GM23338 (cell line): ENCODE results near the gene FBXW8. TPM values are rescaled to one million over a fixed set of nuclear protein-coding genes. Genes with fewer than 3 reads are reported as not detected.

Source experiments
- ATAC-seq: fragments of 200-7000 bp; cut with Tn5 transposase; 3 replicates; pipeline ENCODE4 v1.9.1; 2020
- DNase-seq: peaks from one replicate; pipeline ENCODE4 v3.0.0-alpha.2; 2015; ENCODE audit warnings: low spot score
- H2AFZ ChIP-seq: fragments of 200-600 bp; sonication (generic); 2 replicates; pipeline ENCODE4 v1.8.0; 2016; ENCODE audit warnings: antibody characterized with exemption, mild to moderate bottlenecking, moderate library complexity
- H3F3A ChIP-seq: fragments of 200-600 bp; sonication (generic); replicated peaks from 2 replicates; pipeline ENCODE4 v1.8.0; 2017; ENCODE audit warnings: antibody characterized with exemption, mixed run types, low read depth
- H3K27ac ChIP-seq: fragments of 200-600 bp; sonication (generic); 2 replicates; pipeline ENCODE4 v1.6.1; 2016; ENCODE audit warnings: low read depth
- H3K27me3 ChIP-seq: fragments of 200-600 bp; sonication (generic); 2 replicates; pipeline ENCODE4 v1.8.0; 2016; ENCODE audit warnings: mild to moderate bottlenecking, mixed run types, moderate library complexity; ENCODE audit not compliant: insufficient read depth
- H3K36me3 ChIP-seq: fragments of 200-600 bp; sonication (generic); 2 replicates; pipeline ENCODE4 v1.8.0; 2016; ENCODE audit warnings: mild to moderate bottlenecking; ENCODE audit not compliant: insufficient read depth
- H3K4me1 ChIP-seq: fragments of 200-600 bp; sonication (generic); 2 replicates; pipeline ENCODE4 v1.8.0; 2016; ENCODE audit warnings: mild to moderate bottlenecking, moderate library complexity; ENCODE audit not compliant: insufficient read depth
- H3K4me2 ChIP-seq: fragments of 200-600 bp; sonication (generic); 2 replicates; pipeline ENCODE4 v1.7.1; 2017; ENCODE audit warnings: mixed run types
- H3K4me3 ChIP-seq: fragments of 200-600 bp; sonication (generic); 2 replicates; pipeline ENCODE4 v1.6.1; 2016; ENCODE audit warnings: mixed run types
- H3K79me2 ChIP-seq: fragments of 200-600 bp; sonication (generic); replicated peaks from 2 replicates; pipeline ENCODE4 v1.8.0; 2017; ENCODE audit warnings: mild to moderate bottlenecking; ENCODE audit not compliant: insufficient read depth
- H3K9me2 ChIP-seq: fragments of 200-600 bp; sonication (generic); 2 replicates; pipeline ENCODE4 v1.8.0; 2017; ENCODE audit not compliant: insufficient read depth
- H4K20me1 ChIP-seq: fragments of 200-600 bp; sonication (generic); replicated peaks from 2 replicates; pipeline ENCODE4 v1.8.0; 2017; ENCODE audit warnings: mild to moderate bottlenecking; ENCODE audit not compliant: insufficient read depth
- H3K27ac Mint-ChIP-seq: 2 replicates; pipeline ENCODE4 v1.8.0; 2020; ENCODE audit warnings: inconsistent platforms, mild to moderate bottlenecking, moderate library complexity, mixed read lengths
- H3K27me3 Mint-ChIP-seq: 3 replicates; pipeline ENCODE4 v1.8.0; 2022; ENCODE audit warnings: low read depth, mild to moderate bottlenecking, moderate library complexity, mixed read lengths, inconsistent platforms; ENCODE audit not compliant: insufficient read depth, poor library complexity
- H3K36me3 Mint-ChIP-seq: 3 replicates; pipeline ENCODE4 v1.8.0; 2021; ENCODE audit warnings: low read depth, mild to moderate bottlenecking, inconsistent platforms, moderate library complexity, mixed read lengths
- H3K4me1 Mint-ChIP-seq: 3 replicates; pipeline ENCODE4 v1.8.0; 2020; ENCODE audit warnings: mild to moderate bottlenecking, inconsistent platforms, mixed read lengths
- H3K4me3 Mint-ChIP-seq: 3 replicates; pipeline ENCODE4 v1.8.0; 2021; ENCODE audit warnings: moderate library complexity, mild to moderate bottlenecking, inconsistent platforms, mixed read lengths
- H3K9me3 Mint-ChIP-seq: 3 replicates; pipeline ENCODE4 v1.8.0; 2020; ENCODE audit warnings: moderate library complexity, mild to moderate bottlenecking, inconsistent platforms, mixed read lengths
- CREB1 ChIP-seq: fragments of 250-450 bp; sonication (Bioruptor Pico); IDR thresholded peaks from 2 replicates; pipeline ENCODE4 v1.5.0; 2020; ENCODE audit warnings: low read depth, mild to moderate bottlenecking, moderate library complexity
- CTCF ChIP-seq, 2 experiments: fragments of 200-600 bp in 1 of 2; sonication (generic) in 1 of 2; conservative IDR thresholded peaks; 2 replicates each; pipeline versions ENCODE4 v1.5.1 to v1.6.1; 2016 to 2017; ENCODE audit warnings: antibody characterized with exemption in 2 of 2, low read depth in 2 of 2, mild to moderate bottlenecking in 2 of 2, moderate library complexity in 1 of 2
- ETS1 ChIP-seq: IDR thresholded peaks from 2 replicates; pipeline ENCODE4 v1.6.1; 2016; ENCODE audit warnings: antibody characterized with exemption
- EZH2 ChIP-seq: fragments of 200-600 bp; sonication (generic); IDR thresholded peaks from one replicate; pipeline ENCODE4 v1.8.0; 2017; ENCODE audit warnings: antibody characterized with exemption, mild to moderate bottlenecking, low read depth; ENCODE audit not compliant: unreplicated experiment
- EZH2phosphoT487 ChIP-seq: fragments of 200-600 bp; sonication (generic); IDR thresholded peaks from one replicate; pipeline ENCODE4 v1.8.1; 2018; ENCODE audit warnings: antibody characterized with exemption; ENCODE audit not compliant: unreplicated experiment
- JUNB ChIP-seq: IDR thresholded peaks from one replicate; pipeline ENCODE4 v1.6.1; 2016; ENCODE audit warnings: antibody characterized with exemption; ENCODE audit not compliant: unreplicated experiment
- NANOG ChIP-seq: IDR thresholded peaks from 2 replicates; pipeline ENCODE4 v1.6.1; 2016; ENCODE audit warnings: antibody characterized with exemption, borderline replicate concordance
- POLR2AphosphoS5 ChIP-seq: IDR thresholded peaks from 2 replicates; pipeline ENCODE4 v1.6.1; 2016; ENCODE audit warnings: antibody characterized with exemption, low read depth
- REST ChIP-seq: IDR thresholded peaks from one replicate; pipeline ENCODE4 v1.6.1; 2018; ENCODE audit warnings: antibody characterized with exemption; ENCODE audit not compliant: unreplicated experiment
- STAT1 ChIP-seq: IDR thresholded peaks from one replicate; pipeline ENCODE4 v1.6.1; 2016; ENCODE audit warnings: antibody characterized with exemption; ENCODE audit not compliant: unreplicated experiment
- ZNF114 ChIP-seq: fragments of 250-450 bp; sonication (Bioruptor Pico); IDR thresholded peaks from 2 replicates; pipeline ENCODE4 v1.5.0; 2020; ENCODE audit warnings: mild to moderate bottlenecking, moderate library complexity
- ZNF331 ChIP-seq: fragments of 250-450 bp; sonication (Bioruptor Pico); IDR thresholded peaks from 2 replicates; pipeline ENCODE4 v1.5.0; 2020; ENCODE audit warnings: low read depth, mild to moderate bottlenecking, moderate library complexity
- ZNF462 ChIP-seq: fragments of 250-450 bp; sonication (Bioruptor Pico); IDR thresholded peaks from 2 replicates; pipeline ENCODE4 v1.5.0; 2020; ENCODE audit warnings: mild to moderate bottlenecking, moderate library complexity
- polyA plus RNA-seq: library from polyadenylated mRNA; unstranded; fragments of >200 nt; fragmentation: Nextera tagmentation; extraction: Ambion mirVana; gene quantifications from 2 replicates; pipeline ENCODE4 v1.2.1, GENCODE V29; 2016
- total RNA-seq: library from RNA; depleted of rRNA; stranded (reverse); fragments of >200 nt; shearing (Covaris generic); gene quantifications from 2 replicates; pipeline ENCODE4 v1.2.3, GENCODE V29; 2014

Gene FBXW8
- total and polyA plus RNA-seq, 2 experiments from 2014 or later, result 4.6 to 13.9 TPM

- no peaks in the 10 kb centered on the region for H3K9me3 Mint-ChIP-seq
- peaks cover 31% of the 10 kb centered on the region for H3K4me1 ChIP-seq
- H3K4me2 ChIP-seq, result no peak overlapping the region
- H3K79me2 ChIP-seq, result no peaks in the 10 kb centered on the region
- H3K27ac Mint-ChIP-seq, result no peak overlapping the region
- no peak overlapping the region for H3K4me3 ChIP-seq
- ATAC-seq, result no peak
- peaks cover 3% of the 10 kb centered on the region for H3K36me3 Mint-ChIP-seq
- TF ChIP-seq NANOG, result no peak
- TF ChIP-seq ZNF114 (CRISPR knock-in tag), result no peak
- no peak for TF ChIP-seq STAT1
- no peak for TF ChIP-seq REST
- no peak for TF ChIP-seq JUNB
- no peak for TF ChIP-seq ZNF462 (CRISPR knock-in tag)
- TF ChIP-seq CREB1 (CRISPR knock-in tag), result no peak
- no peak for TF ChIP-seq EZH2phosphoT487
- no peak for TF ChIP-seq CTCF (conservative IDR thresholded peaks at IDR 0.05; ENCODE audit: low read depth in 2 of 2)
- no peak for TF ChIP-seq POLR2AphosphoS5
- no peak for TF ChIP-seq ZNF331 (CRISPR knock-in tag)
- TF ChIP-seq EZH2, result no peak
- TF ChIP-seq ETS1, result no peak
- peaks cover 8% of the 10 kb centered on the region for H3K27me3 Mint-ChIP-seq
- no peaks in the 10 kb centered on the region for H4K20me1 ChIP-seq
- no peaks in the 10 kb centered on the region for H3K27me3 ChIP-seq
- H3K9me2 ChIP-seq, result no peaks in the 10 kb centered on the region
- no peak for DNase-seq
- H3K4me3 Mint-ChIP-seq, result no peak overlapping the region
- peaks cover 66% of the 10 kb centered on the region for H3K4me1 Mint-ChIP-seq
- H3K36me3 ChIP-seq, result no peaks in the 10 kb centered on the region
- H2AFZ ChIP-seq, result no peak overlapping the region
- H3K27ac ChIP-seq, result no peak overlapping the region
- H3F3A ChIP-seq, result no peaks in the 10 kb centered on the region; the same call in 1 of the 2 replicates
Observed at GRCh38 chr12:117006333-117006732, 95.6 kb downstream of the FBXW8 start.
